Measurements from ENCODE around the gene CBLC.

DNA sequence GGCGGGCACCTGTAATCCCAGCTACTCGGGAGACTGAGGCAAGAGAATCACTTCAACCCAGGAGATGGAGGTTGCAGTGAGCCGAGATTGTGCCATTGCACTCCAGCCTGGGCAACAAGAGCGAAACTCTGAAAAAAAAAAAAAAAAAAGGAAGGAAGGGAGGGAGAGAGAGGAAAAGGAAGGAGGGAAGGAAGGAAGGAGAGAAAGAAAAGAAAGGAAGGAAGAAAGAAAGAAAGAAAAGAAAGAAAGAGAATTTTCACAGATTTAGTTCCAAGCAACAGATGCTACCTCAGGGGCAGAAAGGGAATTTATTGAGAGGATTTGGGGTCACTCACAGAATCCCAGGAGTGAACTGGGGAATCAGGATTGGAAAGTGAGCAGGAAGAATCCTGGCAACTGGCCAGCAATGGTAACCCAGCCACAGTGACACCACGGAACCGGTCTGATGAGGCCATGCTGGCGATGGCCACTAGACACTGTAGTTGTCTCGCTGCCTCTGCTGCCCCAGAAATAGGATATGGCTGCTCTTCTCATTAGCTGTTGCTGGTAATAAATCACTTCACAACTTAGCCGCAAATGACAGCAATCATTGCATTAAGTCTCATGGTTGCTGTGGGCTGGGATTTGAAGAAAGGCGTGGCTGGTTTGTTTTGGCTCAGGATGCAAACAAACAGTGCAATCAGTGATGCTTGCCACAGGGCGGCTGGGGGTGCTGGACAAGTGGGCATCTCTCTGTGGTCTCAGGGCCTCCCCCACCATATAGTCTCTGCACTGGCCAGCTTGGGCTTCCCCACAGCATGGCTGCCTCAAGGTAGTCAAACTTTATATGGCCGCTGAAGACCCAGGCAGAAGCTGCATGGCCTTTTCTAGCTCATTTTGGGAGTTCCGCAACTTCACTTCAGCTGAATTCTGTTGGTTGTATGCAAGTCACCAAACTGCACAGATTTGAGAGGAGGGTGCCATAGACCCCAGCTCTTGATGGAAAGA is 26.0 kb downstream of the CBLC start:
- TF ChIP-seq, protein P1, sequence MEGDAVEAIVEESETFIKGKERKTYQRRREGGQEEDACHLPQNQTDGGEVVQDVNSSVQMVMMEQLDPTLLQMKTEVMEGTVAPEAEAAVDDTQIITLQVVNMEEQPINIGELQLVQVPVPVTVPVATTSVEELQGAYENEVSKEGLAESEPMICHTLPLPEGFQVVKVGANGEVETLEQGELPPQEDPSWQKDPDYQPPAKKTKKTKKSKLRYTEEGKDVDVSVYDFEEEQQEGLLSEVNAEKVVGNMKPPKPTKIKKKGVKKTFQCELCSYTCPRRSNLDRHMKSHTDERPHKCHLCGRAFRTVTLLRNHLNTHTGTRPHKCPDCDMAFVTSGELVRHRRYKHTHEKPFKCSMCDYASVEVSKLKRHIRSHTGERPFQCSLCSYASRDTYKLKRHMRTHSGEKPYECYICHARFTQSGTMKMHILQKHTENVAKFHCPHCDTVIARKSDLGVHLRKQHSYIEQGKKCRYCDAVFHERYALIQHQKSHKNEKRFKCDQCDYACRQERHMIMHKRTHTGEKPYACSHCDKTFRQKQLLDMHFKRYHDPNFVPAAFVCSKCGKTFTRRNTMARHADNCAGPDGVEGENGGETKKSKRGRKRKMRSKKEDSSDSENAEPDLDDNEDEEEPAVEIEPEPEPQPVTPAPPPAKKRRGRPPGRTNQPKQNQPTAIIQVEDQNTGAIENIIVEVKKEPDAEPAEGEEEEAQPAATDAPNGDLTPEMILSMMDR (IDR thresholded peaks at IDR 0.05 in 2 of 3, conservative IDR thresholded peaks at IDR 0.05 in 1 of 3; ENCODE audit: control insufficient read depth in 2 of 3, extremely low read depth in 1 of 3, insufficient read depth in 1 of 3, low read depth in 3 of 3, low read length in 3 of 3) = no peak
- TF ChIP-seq ZNF24 (IDR thresholded peaks at IDR 0.05) = no peak
- TF ChIP-seq FOXK2 (IDR thresholded peaks at IDR 0.05) = no peak
- TF ChIP-seq, protein P2, sequence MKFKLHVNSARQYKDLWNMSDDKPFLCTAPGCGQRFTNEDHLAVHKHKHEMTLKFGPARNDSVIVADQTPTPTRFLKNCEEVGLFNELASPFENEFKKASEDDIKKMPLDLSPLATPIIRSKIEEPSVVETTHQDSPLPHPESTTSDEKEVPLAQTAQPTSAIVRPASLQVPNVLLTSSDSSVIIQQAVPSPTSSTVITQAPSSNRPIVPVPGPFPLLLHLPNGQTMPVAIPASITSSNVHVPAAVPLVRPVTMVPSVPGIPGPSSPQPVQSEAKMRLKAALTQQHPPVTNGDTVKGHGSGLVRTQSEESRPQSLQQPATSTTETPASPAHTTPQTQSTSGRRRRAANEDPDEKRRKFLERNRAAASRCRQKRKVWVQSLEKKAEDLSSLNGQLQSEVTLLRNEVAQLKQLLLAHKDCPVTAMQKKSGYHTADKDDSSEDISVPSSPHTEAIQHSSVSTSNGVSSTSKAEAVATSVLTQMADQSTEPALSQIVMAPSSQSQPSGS (IDR thresholded peaks at IDR 0.05; ENCODE audit: low read length) = no peak
- TF ChIP-seq NFIC (IDR thresholded peaks at IDR 0.05; ENCODE audit: low read depth, low read length) = no peak
- no peak for TF ChIP-seq SP1 (IDR thresholded peaks at IDR 0.05; ENCODE audit: low read depth, low read length)

Data from GM12878 (cell line).